Activated CD4-positive, alpha-beta T cell treated with anti-CD3 and anti-CD28 coated beads for 48 hours (primary cell): Measurements from ENCODE around the gene DNAH9.

Source experiments
- DNase-seq: peaks from one replicate; pipeline ENCODE4 v3.0.0-alpha.2; 2020

Gene DNAH9

GRCh38 chr17:11779892-11780291 lies 181.6 kb downstream of the DNAH9 start:
- no peak for DNase-seq

GRCh38 chr17:11780621-11781020 lies 182.4 kb downstream of the DNAH9 start:
- DNase-seq, result no peak

GRCh38 chr17:11786711-11787438 lies 188.6 kb downstream of the DNAH9 start:
- no peak for DNase-seq

- DNase-seq, result no peak
Observed at GRCh38 chr17:11795906-11796305, 197.6 kb downstream of the DNAH9 start.

GRCh38 chr17:11797803-11798202 lies 199.5 kb downstream of the DNAH9 start:
- no peak for DNase-seq

GRCh38 chr17:11803231-11803969 lies 205.1 kb downstream of the DNAH9 start:
- DNase-seq, result no peak

- no peak for DNase-seq
Observed at GRCh38 chr17:11805138-11805537, 206.9 kb downstream of the DNAH9 start.

GRCh38 chr17:11805952-11806351 lies 207.7 kb downstream of the DNAH9 start:
- DNase-seq, result no peak

GRCh38 chr17:11807606-11808005 lies 209.3 kb downstream of the DNAH9 start:
- no peak for DNase-seq

GRCh38 chr17:11813278-11813677 lies 215.0 kb downstream of the DNAH9 start:
- no peak for DNase-seq

- no peak for DNase-seq
Observed at GRCh38 chr17:11813871-11814270, 215.6 kb downstream of the DNAH9 start.

GRCh38 chr17:11814655-11815262 lies 216.5 kb downstream of the DNAH9 start:
- no peak for DNase-seq

- no peak for DNase-seq
Observed at GRCh38 chr17:11816409-11816808, 218.1 kb downstream of the DNAH9 start.

- no peak for DNase-seq
Observed at GRCh38 chr17:11823862-11824261, 225.6 kb downstream of the DNAH9 start.

GRCh38 chr17:11825572-11826209 lies 227.4 kb downstream of the DNAH9 start:
- DNase-seq, result no peak

GRCh38 chr17:11832401-11833137 lies 234.3 kb downstream of the DNAH9 start:
- no peak for DNase-seq

- DNase-seq, result no peak
Observed at GRCh38 chr17:11836508-11836907, 238.2 kb downstream of the DNAH9 start.

- no peak for DNase-seq
Observed at GRCh38 chr17:11840052-11840451, 241.8 kb downstream of the DNAH9 start.

GRCh38 chr17:11840831-11841230 lies 242.6 kb downstream of the DNAH9 start:
- no peak for DNase-seq

- no peak for DNase-seq
Observed at GRCh38 chr17:11848330-11848729, 250.1 kb downstream of the DNAH9 start.

GRCh38 chr17:11852231-11852630 lies 254.0 kb downstream of the DNAH9 start:
- DNase-seq, result no peak

- DNase-seq, result no peak
Observed at GRCh38 chr17:11852912-11853311, 254.6 kb downstream of the DNAH9 start.
